Peyer's patch (tissue), 4 donors: ENCODE data around the gene CALN1.

Source experiments
- CTCF ChIP-seq, 6 experiments: fragments of 450-650 bp in 4 of 6; fragments of 200-600 bp in 2 of 6; sonication (generic) in 1 of 6; IDR thresholded peaks; one replicate each; pipeline ENCODE4 v1.5.1; 2017 to 2019; ENCODE audit warnings: antibody characterized with exemption in 6 of 6, mild to moderate bottlenecking in 3 of 6, moderate library complexity in 1 of 6
- POLR2A ChIP-seq, 2 donors: fragments of 450-650 bp; IDR thresholded peaks; one replicate each; pipeline ENCODE4 v1.5.1; 2017; ENCODE audit warnings: antibody characterized with exemption in 2 of 2, mild to moderate bottlenecking in 2 of 2, moderate library complexity in 2 of 2

DNA sequence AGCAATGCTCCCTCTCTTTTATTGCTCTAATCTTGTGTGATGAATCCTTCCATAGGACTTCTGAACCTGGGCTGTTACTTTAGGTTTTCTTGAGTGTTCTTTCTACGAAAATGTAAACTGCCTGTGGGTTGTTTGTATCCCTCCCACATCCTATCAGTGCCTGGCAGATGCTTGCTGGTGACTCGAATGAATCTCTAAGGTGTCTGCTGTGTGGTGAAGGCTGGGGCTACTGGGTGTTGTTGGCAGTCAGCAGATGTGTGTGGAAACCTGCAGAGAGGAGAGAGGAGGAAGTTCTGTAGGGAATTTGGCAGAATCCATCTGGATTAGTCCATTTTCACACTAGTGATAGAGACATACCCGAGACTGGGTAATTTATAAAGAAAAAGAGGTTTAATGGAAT is 639.4 kb downstream of the CALN1 start:
- TF ChIP-seq CTCF (IDR thresholded peaks at IDR 0.05) (no peak), POLR2A (IDR thresholded peaks at IDR 0.05) (no peak)
